Mucosa of rectum (tissue), 2 donors: Measurements from ENCODE around the gene ACOX3.

Source experiments
- H3K27ac ChIP-seq, 2 donors: one replicate each; pipeline ENCODE4 v1.7.0; 2013; ENCODE audit warnings: inconsistent platforms in 2 of 2, low read depth in 2 of 2, low read length in 2 of 2
- H3K27me3 ChIP-seq, 2 donors: one replicate each; pipeline ENCODE4 v1.7.0; 2013; ENCODE audit warnings: low read length in 2 of 2; ENCODE audit not compliant: control insufficient read depth in 2 of 2, insufficient read depth in 2 of 2
- H3K36me3 ChIP-seq, 2 donors: one replicate each; pipeline ENCODE4 v1.7.0; 2013; ENCODE audit warnings: low read length in 2 of 2; ENCODE audit not compliant: control insufficient read depth in 2 of 2, insufficient read depth in 2 of 2
- H3K4me1 ChIP-seq, 2 donors: one replicate each; pipeline ENCODE4 v1.7.0; 2013; ENCODE audit warnings: low read length in 2 of 2, mild to moderate bottlenecking in 1 of 2; ENCODE audit not compliant: control insufficient read depth in 2 of 2, insufficient read depth in 2 of 2
- H3K4me3 ChIP-seq, 2 donors: one replicate each; pipeline ENCODE4 v1.7.0; 2013; ENCODE audit warnings: low read length in 2 of 2
- H3K9ac ChIP-seq, 2 donors: one replicate each; pipeline ENCODE4 v1.7.0; 2013; ENCODE audit warnings: low read length in 2 of 2, low read depth in 1 of 2, mild to moderate bottlenecking in 1 of 2
- H3K9me3 ChIP-seq, 2 donors: one replicate each; pipeline ENCODE4 v1.7.0; 2013; ENCODE audit warnings: low read length in 2 of 2; ENCODE audit not compliant: control insufficient read depth in 2 of 2
- donor health status: healthy.
- donor health status: Normal muscosa, but diverticular disease.

Gene ACOX3

GRCh38 chr4:8419222-8420041, 21.1 kb downstream of the ACOX3 start:
- H3K9ac ChIP-seq = no peak overlapping the region
- H3K27ac ChIP-seq = no peak overlapping the region
- H3K9me3 ChIP-seq = no peaks in the 10 kb centered on the region
- H3K4me3 ChIP-seq = no peak overlapping the region
- no peaks in the 10 kb centered on the region for H3K27me3 ChIP-seq
- H3K36me3 ChIP-seq = peaks cover 12% of the 10 kb centered on the region in 2 donors
- no peaks in the 10 kb centered on the region for H3K4me1 ChIP-seq

GRCh38 chr4:8417071-8417614, 23.4 kb downstream of the ACOX3 start:
- Histone ChIP-seq H3K9ac (no peak overlapping the region), H3K9me3 (no peaks in the 10 kb centered on the region), H3K27ac (no peak overlapping the region), H3K36me3 (peaks cover 19 to 22% of the 10 kb centered on the region in 2 donors), H3K27me3 (no peaks in the 10 kb centered on the region), H3K4me1 (no peaks in the 10 kb centered on the region), H3K4me3 (no peak overlapping the region)

- no peak overlapping the region for H3K27ac ChIP-seq
- H3K9me3 ChIP-seq = no peaks in the 10 kb centered on the region
- no peak overlapping the region for H3K4me3 ChIP-seq
- peaks cover 19 to 28% of the 10 kb centered on the region in 2 donors for H3K36me3 ChIP-seq
- no peak overlapping the region for H3K9ac ChIP-seq
- H3K27me3 ChIP-seq = no peaks in the 10 kb centered on the region
- H3K4me1 ChIP-seq = peaks cover 0 to 3% of the 10 kb centered on the region in 2 donors
Measured at GRCh38 chr4:8414377-8414776, 26.1 kb downstream of the ACOX3 start.

GRCh38 chr4:8412288-8412687, 28.2 kb downstream of the ACOX3 start:
- no peaks in the 10 kb centered on the region for H3K27me3 ChIP-seq
- no peak overlapping the region for H3K27ac ChIP-seq
- no peak overlapping the region for H3K4me3 ChIP-seq
- peaks cover 19 to 33% of the 10 kb centered on the region in 2 donors for H3K36me3 ChIP-seq
- no peak overlapping the region for H3K9ac ChIP-seq
- H3K4me1 ChIP-seq = peaks cover 4 to 12% of the 10 kb centered on the region in 2 donors
- H3K9me3 ChIP-seq = no peaks in the 10 kb centered on the region

GRCh38 chr4:8411351-8412180, 29.0 kb downstream of the ACOX3 start:
- no peaks in the 10 kb centered on the region for H3K27me3 ChIP-seq
- peaks cover 4 to 13% of the 10 kb centered on the region in 2 donors for H3K4me1 ChIP-seq
- H3K4me3 ChIP-seq = no peak overlapping the region
- H3K9me3 ChIP-seq = no peaks in the 10 kb centered on the region
- peaks cover 19 to 33% of the 10 kb centered on the region in 2 donors for H3K36me3 ChIP-seq
- H3K9ac ChIP-seq = no peak overlapping the region
- H3K27ac ChIP-seq = no peak overlapping the region

- Histone ChIP-seq H3K4me3 (no peak overlapping the region), H3K4me1 (peaks cover 4 to 13% of the 10 kb centered on the region in 2 donors), H3K9me3 (no peaks in the 10 kb centered on the region), H3K27ac (no peak overlapping the region), H3K9ac (no peak overlapping the region), H3K27me3 (no peaks in the 10 kb centered on the region), H3K36me3 (peaks cover 20 to 33% of the 10 kb centered on the region in 2 donors)
Measured at GRCh38 chr4:8410641-8411271, 29.8 kb downstream of the ACOX3 start.

GRCh38 chr4:8410066-8410625, 30.4 kb downstream of the ACOX3 start:
- Histone ChIP-seq H3K27ac (no peak overlapping the region), H3K36me3 (peaks cover 20 to 35% of the 10 kb centered on the region in 2 donors)

GRCh38 chr4:8409264-8410065, 31.1 kb downstream of the ACOX3 start:
- Histone ChIP-seq H3K4me1 (peaks cover 4 to 13% of the 10 kb centered on the region in 2 donors), H3K27me3 (no peaks in the 10 kb centered on the region), H3K27ac (no peak overlapping the region), H3K9me3 (no peaks in the 10 kb centered on the region), H3K4me3 (no peak overlapping the region), H3K9ac (no peak overlapping the region), H3K36me3 (peaks cover 14 to 33% of the 10 kb centered on the region in 2 donors)

More at GRCh38 chr4:8410066-8410625, 30.4 kb downstream of the ACOX3 start:
- no peak overlapping the region for H3K4me3 ChIP-seq
- H3K4me1 ChIP-seq = peaks cover 4 to 13% of the 10 kb centered on the region in 2 donors
- no peaks in the 10 kb centered on the region for H3K27me3 ChIP-seq
- no peak overlapping the region for H3K9ac ChIP-seq
- H3K9me3 ChIP-seq = no peaks in the 10 kb centered on the region

- peaks cover 4 to 15% of the 10 kb centered on the region in 2 donors for H3K4me1 ChIP-seq
- H3K36me3 ChIP-seq = peaks cover 5 to 25% of the 10 kb centered on the region in 2 donors
- H3K4me3 ChIP-seq = no peak overlapping the region
- no peaks in the 10 kb centered on the region for H3K9me3 ChIP-seq
- peak overlapping the region in 1 of 2 donors; percentile 39 for H3K27ac ChIP-seq
- no peak overlapping the region for H3K9ac ChIP-seq
- H3K27me3 ChIP-seq = no peaks in the 10 kb centered on the region
Measured at GRCh38 chr4:8407756-8408155, 32.8 kb downstream of the ACOX3 start.
